Neural progenitor cell (in vitro differentiated cells): ENCODE measurements around the gene DNAJA4. TPM values are rescaled to one million over a fixed set of nuclear protein-coding genes. Genes with fewer than 3 reads are reported as not detected.

Experiments
- DNase-seq: peaks from one replicate; pipeline ENCODE4 v3.0.0-alpha.2; 2016; ENCODE audit warnings: low spot score
- H2AFZ ChIP-seq: fragments of 200-600 bp; sonication (generic); replicated peaks from 2 replicates; pipeline ENCODE4 v1.6.1; 2016; ENCODE audit warnings: antibody characterized with exemption
- H3F3A ChIP-seq: fragments of 200-600 bp; sonication (generic); 2 replicates; pipeline ENCODE4 v1.6.1; 2016; ENCODE audit warnings: antibody characterized with exemption, low read depth
- H3K27ac ChIP-seq: fragments of 200-600 bp; sonication (generic); 2 replicates; pipeline ENCODE4 v1.5.1; 2016; ENCODE audit warnings: mild to moderate bottlenecking
- H3K27me3 ChIP-seq: fragments of 200-600 bp; sonication (generic); 2 replicates; pipeline ENCODE4 v1.6.1; 2016; ENCODE audit warnings: mild to moderate bottlenecking, moderate library complexity
- H3K36me3 ChIP-seq: fragments of 200-600 bp; sonication (generic); 2 replicates; pipeline ENCODE4 v1.5.1; 2016
- H3K4me1 ChIP-seq: fragments of 200-600 bp; sonication (generic); 2 replicates; pipeline ENCODE4 v1.6.1; 2016; ENCODE audit warnings: mixed run types
- H3K4me2 ChIP-seq: fragments of 200-600 bp; sonication (generic); 2 replicates; pipeline ENCODE4 v1.6.1; 2016
- H3K4me3 ChIP-seq: fragments of 200-600 bp; sonication (generic); 2 replicates; pipeline ENCODE4 v1.5.1; 2016
- H3K79me2 ChIP-seq: fragments of 200-600 bp; sonication (generic); 2 replicates; pipeline ENCODE4 v1.6.1; 2016; ENCODE audit warnings: low read depth
- H3K9ac ChIP-seq: fragments of 200-600 bp; sonication (generic); 2 replicates; pipeline ENCODE4 v1.6.1; 2016
- H3K9me3 ChIP-seq: fragments of 200-600 bp; sonication (generic); 2 replicates; pipeline ENCODE4 v1.5.1; 2016; ENCODE audit warnings: low read depth
- H4K20me1 ChIP-seq: fragments of 200-600 bp; sonication (generic); 2 replicates; pipeline ENCODE4 v1.6.1; 2016; ENCODE audit warnings: low read depth
- H3K27ac Mint-ChIP-seq: 3 replicates; pipeline ENCODE4 v1.8.0; 2021; ENCODE audit warnings: mixed read lengths
- H3K27me3 Mint-ChIP-seq: 2 replicates; pipeline ENCODE4 v1.8.0; 2022; ENCODE audit warnings: low read depth, mild to moderate bottlenecking, inconsistent platforms, moderate library complexity, mixed read lengths; ENCODE audit not compliant: insufficient read depth
- H3K36me3 Mint-ChIP-seq: 3 replicates; pipeline ENCODE4 v1.8.0; 2021; ENCODE audit warnings: mixed read lengths
- H3K4me1 Mint-ChIP-seq: 3 replicates; pipeline ENCODE4 v1.8.0; 2021; ENCODE audit warnings: mixed read lengths
- H3K4me3 Mint-ChIP-seq: 3 replicates; pipeline ENCODE4 v1.8.0; 2021; ENCODE audit warnings: mild to moderate bottlenecking, moderate library complexity, mixed read lengths
- H3K9me3 Mint-ChIP-seq: 3 replicates; pipeline ENCODE4 v1.8.0; 2020; ENCODE audit warnings: mixed read lengths
- EZH2 ChIP-seq: fragments of 200-600 bp; sonication (generic); IDR thresholded peaks from 2 replicates; pipeline ENCODE4 v1.6.1; 2017; ENCODE audit warnings: antibody characterized with exemption, mild to moderate bottlenecking, moderate library complexity
- EZH2phosphoT487 ChIP-seq: fragments of 200-600 bp; sonication (generic); IDR thresholded peaks from 2 replicates; pipeline ENCODE4 v1.6.1; 2017; ENCODE audit warnings: antibody characterized with exemption
- total RNA-seq: library from RNA; depleted of rRNA; stranded (reverse); fragments of >200 nt; gene quantifications from 2 replicates; pipeline ENCODE4 v1.2.3, GENCODE V29; 2015; ENCODE audit warnings: low replicate concordance
- TF ChIP-seq, protein P1 (sequence below): fragments of 200-600 bp; sonication (generic); IDR thresholded peaks from 2 replicates; pipeline ENCODE4 v1.5.1; 2017; ENCODE audit warnings: antibody characterized with exemption, mild to moderate bottlenecking

The DNAJA4 gene
- total RNA-seq, 1 donor from 2014 or later: not detected

- no peaks in the 10 kb centered on the region for H4K20me1 ChIP-seq
- DNase-seq: peak; percentile 51
- no peak overlapping the region for H3K27ac ChIP-seq
- H3K27ac Mint-ChIP-seq: no peak overlapping the region
- H3K36me3 Mint-ChIP-seq: peaks cover 2% of the 10 kb centered on the region
- no peak overlapping the region for H3K4me2 ChIP-seq
- H3K36me3 ChIP-seq: no peaks in the 10 kb centered on the region
- no peak overlapping the region for H3K4me3 Mint-ChIP-seq
- peaks cover 5% of the 10 kb centered on the region for H3K4me1 ChIP-seq
- H3K9me3 ChIP-seq: no peaks in the 10 kb centered on the region
- H2AFZ ChIP-seq: no peak overlapping the region
- H3F3A ChIP-seq: peaks cover 4% of the 10 kb centered on the region
- no peak overlapping the region for H3K9ac ChIP-seq
- H3K27me3 ChIP-seq: no peaks in the 10 kb centered on the region
- no peaks in the 10 kb centered on the region for H3K79me2 ChIP-seq
- no peak overlapping the region for H3K4me3 ChIP-seq
- TF ChIP-seq, protein P1, sequence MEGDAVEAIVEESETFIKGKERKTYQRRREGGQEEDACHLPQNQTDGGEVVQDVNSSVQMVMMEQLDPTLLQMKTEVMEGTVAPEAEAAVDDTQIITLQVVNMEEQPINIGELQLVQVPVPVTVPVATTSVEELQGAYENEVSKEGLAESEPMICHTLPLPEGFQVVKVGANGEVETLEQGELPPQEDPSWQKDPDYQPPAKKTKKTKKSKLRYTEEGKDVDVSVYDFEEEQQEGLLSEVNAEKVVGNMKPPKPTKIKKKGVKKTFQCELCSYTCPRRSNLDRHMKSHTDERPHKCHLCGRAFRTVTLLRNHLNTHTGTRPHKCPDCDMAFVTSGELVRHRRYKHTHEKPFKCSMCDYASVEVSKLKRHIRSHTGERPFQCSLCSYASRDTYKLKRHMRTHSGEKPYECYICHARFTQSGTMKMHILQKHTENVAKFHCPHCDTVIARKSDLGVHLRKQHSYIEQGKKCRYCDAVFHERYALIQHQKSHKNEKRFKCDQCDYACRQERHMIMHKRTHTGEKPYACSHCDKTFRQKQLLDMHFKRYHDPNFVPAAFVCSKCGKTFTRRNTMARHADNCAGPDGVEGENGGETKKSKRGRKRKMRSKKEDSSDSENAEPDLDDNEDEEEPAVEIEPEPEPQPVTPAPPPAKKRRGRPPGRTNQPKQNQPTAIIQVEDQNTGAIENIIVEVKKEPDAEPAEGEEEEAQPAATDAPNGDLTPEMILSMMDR: peak; percentile 57
- TF ChIP-seq EZH2: no peak
- no peak for TF ChIP-seq EZH2phosphoT487
- peaks cover 3% of the 10 kb centered on the region for H3K27me3 Mint-ChIP-seq
- H3K9me3 Mint-ChIP-seq: peaks cover 2% of the 10 kb centered on the region
- peaks cover 12% of the 10 kb centered on the region for H3K4me1 Mint-ChIP-seq
Observed at GRCh38 chr15:78242128-78242527, 22.2 kb upstream of the DNAJA4 start.

GRCh38 chr15:78243058-78243457, 21.3 kb upstream of the DNAJA4 start:
- Histone ChIP-seq H3K9ac (no peak overlapping the region), H3K79me2 (no peaks in the 10 kb centered on the region), H4K20me1 (no peaks in the 10 kb centered on the region), H3K27ac (no peak overlapping the region), H3K9me3 (no peaks in the 10 kb centered on the region), H3K4me1 (peaks cover 5% of the 10 kb centered on the region), H3K27me3 (no peaks in the 10 kb centered on the region), H3F3A (peaks cover 4% of the 10 kb centered on the region), H3K4me2 (no peak overlapping the region), H2AFZ (peak overlapping the region; percentile 90), H3K36me3 (no peaks in the 10 kb centered on the region), H3K4me3 (no peak overlapping the region)
- H3K4me3 Mint-ChIP-seq: no peak overlapping the region
- TF ChIP-seq EZH2 (no peak), EZH2phosphoT487 (no peak)
- TF ChIP-seq, protein P1: no peak
- DNase-seq: no peak
- H3K36me3 Mint-ChIP-seq: peaks cover 2% of the 10 kb centered on the region
- peaks cover 12% of the 10 kb centered on the region for H3K4me1 Mint-ChIP-seq
- H3K27me3 Mint-ChIP-seq: peaks cover 6% of the 10 kb centered on the region
- H3K9me3 Mint-ChIP-seq: peaks cover 2% of the 10 kb centered on the region
- H3K27ac Mint-ChIP-seq: no peak overlapping the region

DNA sequence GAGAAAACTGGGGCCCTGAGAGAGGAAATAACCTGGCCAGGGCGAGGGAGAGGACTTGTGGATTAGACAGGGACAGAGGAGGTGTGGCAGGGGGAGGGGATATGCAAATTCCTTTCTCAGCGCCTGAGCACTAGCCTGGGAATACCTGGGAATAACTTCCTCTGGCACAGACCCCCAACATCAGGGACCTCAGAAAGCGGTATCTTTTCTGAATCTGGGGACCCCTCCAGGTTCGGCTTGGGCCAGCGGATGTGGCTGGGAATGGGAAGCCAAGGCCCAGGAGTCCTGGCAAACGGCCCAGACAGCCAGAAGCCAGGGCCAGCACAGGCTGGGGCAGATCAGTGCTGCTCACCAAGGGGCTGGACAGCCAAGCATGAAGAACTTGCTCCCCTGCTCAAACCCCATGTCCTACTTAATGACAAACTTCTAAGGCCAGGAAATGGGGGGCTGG, 20.8 kb upstream of the DNAJA4 start:
- H3K9ac ChIP-seq: no peak overlapping the region
- no peaks in the 10 kb centered on the region for H3K27me3 ChIP-seq
- H4K20me1 ChIP-seq: no peaks in the 10 kb centered on the region
- Mint-ChIP-seq H3K27ac (no peak overlapping the region), H3K4me3 (no peak overlapping the region), H3K4me1 (peaks cover 12% of the 10 kb centered on the region), H3K9me3 (peaks cover 2% of the 10 kb centered on the region), H3K27me3 (peaks cover 6% of the 10 kb centered on the region), H3K36me3 (peaks cover 2% of the 10 kb centered on the region)
- H3K4me3 ChIP-seq: no peak overlapping the region
- H3K4me2 ChIP-seq: no peak overlapping the region
- no peak overlapping the region for H3K27ac ChIP-seq
- peaks cover 4% of the 10 kb centered on the region for H3F3A ChIP-seq
- H3K79me2 ChIP-seq: no peaks in the 10 kb centered on the region
- peak; percentile 56 for DNase-seq
- TF ChIP-seq, protein P1: no peak
- TF ChIP-seq EZH2phosphoT487: no peak
- no peak for TF ChIP-seq EZH2
- peak overlapping the region; percentile 90 for H2AFZ ChIP-seq
- no peaks in the 10 kb centered on the region for H3K36me3 ChIP-seq
- H3K4me1 ChIP-seq: peaks cover 5% of the 10 kb centered on the region
- H3K9me3 ChIP-seq: no peaks in the 10 kb centered on the region
